ENCODE data around the gene WNT7B.

Gene WNT7B

DNA sequence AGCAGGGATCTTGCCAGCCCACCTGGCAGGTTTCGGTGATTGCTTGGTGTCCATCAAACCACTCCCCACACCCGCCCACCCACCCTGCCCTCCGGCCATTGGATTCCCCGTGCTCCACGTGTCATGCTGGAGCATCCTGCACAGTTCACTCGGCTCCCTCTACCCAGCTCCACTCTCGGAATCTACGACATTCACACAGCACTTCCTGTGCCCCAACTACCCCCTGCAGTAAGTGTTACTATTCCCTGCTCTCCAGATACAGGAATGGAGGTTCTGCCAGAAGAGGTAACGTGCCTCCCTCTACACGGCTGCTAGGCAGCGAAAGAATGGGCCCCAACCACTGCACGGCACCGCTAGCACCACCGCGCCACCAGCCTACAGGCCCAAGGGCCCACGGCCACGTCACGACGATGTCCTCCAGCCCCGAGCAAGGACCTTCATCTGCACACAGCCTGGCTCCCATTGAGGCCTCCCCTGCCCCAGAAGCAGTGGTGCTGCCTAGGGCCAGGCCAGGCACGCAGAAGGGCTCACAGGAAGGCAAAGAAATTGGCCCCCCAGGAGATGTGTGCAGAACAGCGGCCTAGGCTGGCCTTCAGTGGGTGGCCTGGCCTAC is 27.6 kb downstream of the WNT7B start:
- no peak for DNase-seq

GRCh38 chr22:45948081-45948648 is 28.8 kb downstream of the WNT7B start:
- no peak for DNase-seq

GRCh38 chr22:45946805-45947600 is 30.0 kb downstream of the WNT7B start:
- no peak for DNase-seq

DNA sequence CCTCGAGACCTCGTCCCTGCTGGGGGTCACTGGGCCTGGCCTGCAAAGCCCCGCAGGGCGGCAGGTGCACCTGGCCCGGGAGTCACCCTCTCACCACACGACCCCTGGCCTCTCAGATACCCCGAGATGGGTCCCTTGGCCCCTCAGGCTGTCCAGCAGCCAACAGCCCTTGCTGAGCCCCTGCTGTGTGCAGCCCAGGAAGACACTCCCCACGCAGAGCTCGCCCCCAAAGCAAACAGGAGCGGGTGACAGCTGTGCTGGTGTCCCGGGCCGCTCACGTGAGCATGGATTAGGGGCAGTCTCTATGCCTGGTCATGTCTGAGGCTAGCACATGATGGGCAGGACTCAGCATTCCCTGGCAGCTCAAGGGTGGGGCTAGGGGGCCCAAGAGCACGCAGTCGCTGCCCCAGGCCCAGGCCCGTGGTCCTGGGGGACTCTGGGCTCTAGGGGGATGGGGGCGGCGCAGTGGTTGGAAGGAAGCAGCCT is 31.3 kb downstream of the WNT7B start:
- no peak for DNase-seq

DNA sequence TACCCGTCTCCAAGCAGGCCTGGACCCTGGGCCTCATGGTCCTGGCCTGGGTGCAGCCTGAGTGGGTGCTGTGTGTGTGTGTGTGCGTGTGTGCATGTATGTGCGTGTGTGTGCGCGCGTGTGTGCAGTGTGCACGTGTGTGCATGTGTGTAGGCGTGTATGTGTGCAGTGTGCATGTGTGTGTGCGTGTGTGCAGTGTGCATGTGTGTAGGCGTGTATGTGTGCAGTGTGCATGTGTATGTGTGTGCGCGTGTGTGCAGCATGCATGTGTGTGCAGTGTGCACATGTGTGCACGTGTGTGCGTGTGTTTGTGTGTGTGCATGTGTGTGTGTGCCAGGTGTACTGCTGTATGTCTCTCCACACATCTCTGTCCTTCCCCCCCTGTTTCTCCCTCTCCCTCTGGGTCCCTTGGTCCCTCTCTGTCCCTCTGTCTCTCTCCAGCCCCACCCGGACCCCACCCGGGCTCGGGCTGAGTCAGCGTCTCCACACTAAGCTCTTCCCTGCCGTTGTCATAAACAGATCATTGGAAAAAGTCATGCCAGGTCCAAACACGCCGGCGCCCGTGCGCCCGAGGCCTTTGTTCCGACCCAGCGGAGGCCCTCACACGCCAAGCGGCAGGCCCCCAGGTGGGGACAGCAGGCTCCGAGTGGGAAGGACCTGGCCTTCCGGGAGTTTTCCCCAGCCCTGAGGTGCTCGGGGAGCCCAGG is 34.0 kb downstream of the WNT7B start:
- DNase-seq: no peak

DNA sequence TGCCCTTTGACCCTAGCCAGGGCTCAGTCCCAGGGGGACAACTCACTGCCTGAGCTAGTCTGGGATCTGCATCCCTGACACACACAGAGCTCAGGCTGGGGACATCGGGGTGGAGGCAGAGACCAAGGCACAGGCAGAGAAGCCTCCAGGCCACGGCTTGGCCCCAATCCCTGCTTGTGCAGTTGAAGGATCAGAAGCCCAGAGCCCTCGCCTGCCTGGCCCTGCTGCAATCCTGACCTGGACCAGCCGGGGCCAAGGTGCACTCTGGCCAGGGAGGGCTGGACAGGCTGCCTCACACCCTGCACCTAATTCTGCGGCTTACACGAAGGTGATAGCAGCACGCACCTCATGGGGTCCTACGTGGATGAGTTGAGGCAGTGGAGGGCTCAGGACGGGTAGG is 34.6 kb downstream of the WNT7B start:
- DNase-seq: no peak

DNA sequence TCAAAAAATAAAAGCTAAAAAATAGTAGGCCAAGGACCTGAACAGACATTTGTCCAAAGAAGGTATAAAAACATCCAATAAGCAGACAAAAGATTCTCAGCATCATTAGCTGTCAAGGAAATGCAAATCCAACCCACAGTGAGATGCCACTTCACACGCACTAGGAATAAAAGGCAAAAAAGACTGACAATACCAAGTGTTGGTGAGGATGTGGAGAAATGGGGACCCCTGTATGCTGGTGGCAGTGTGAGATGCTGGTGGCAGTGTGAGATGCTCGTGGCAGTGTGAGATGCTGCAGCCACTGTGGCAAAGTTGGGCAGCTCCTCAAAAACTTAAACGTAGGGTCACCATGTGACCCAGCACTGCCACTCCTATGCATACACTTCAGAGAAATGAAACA is 38.0 kb downstream of the WNT7B start:
- no peak for DNase-seq

DNA sequence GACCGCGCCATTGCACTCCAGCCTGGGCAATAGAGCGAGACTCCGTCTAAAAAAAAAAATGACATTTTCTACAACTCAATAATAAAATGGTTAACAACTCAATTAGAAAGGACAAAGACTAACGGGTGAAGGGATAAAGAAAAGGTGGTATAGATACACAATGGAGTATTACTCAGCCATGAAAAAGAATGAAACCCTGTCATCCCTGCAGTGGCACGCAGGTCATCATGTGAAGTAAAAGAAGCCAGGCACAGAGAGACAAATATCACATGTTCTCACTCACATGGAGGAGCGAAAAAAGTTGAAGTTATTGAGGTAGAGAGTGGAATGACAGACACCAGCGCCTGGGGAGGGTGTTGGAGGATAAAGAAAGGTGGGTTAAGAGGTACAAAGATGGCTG is 39.0 kb downstream of the WNT7B start:
- no peak for DNase-seq

- DNase-seq: no peak
These were observed 41.4 kb downstream of the WNT7B start for GRCh38 chr22:45935573-45935972.

DNA sequence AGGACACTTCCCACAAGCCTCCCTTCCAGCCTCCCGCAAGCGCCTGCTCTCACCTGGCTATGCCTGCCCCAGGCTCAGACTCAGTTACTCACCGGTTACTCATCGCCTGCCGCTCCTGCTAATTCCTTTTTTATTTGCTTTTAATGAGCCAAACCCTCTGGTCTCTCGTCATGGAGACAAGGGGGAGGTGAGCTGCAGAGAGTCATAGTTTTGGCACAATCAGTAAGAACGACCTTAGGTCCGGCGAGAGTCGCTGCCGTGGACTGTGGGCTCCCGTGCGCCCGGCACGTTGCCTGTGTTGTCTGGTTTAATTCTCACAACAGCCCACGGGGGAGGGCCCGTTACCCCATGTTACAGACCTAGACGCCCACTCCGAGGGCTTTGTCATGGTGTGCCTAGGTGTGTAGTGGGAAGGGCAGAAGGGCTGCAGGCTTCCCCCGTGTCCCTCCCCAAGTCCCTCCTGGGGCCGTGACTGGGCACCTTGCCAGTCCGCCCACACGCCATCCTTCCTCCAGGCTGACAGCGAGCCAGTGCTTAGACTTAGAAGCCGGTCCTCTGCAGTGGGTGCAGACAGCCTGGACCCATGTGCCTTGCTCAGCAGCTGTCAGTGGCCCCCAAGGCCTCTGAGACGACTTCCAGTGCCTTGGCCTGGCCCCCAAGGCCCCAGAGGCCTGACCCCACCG is 42.2 kb downstream of the WNT7B start:
- DNase-seq: peak; percentile 74

- DNase-seq: no peak
These were observed 42.8 kb downstream of the WNT7B start for GRCh38 chr22:45934168-45934564.

- DNase-seq: no peak
These were observed 43.3 kb downstream of the WNT7B start for GRCh38 chr22:45933506-45934167.

GRCh38 chr22:45932071-45932470 is 44.9 kb downstream of the WNT7B start:
- no peak for DNase-seq

DNA sequence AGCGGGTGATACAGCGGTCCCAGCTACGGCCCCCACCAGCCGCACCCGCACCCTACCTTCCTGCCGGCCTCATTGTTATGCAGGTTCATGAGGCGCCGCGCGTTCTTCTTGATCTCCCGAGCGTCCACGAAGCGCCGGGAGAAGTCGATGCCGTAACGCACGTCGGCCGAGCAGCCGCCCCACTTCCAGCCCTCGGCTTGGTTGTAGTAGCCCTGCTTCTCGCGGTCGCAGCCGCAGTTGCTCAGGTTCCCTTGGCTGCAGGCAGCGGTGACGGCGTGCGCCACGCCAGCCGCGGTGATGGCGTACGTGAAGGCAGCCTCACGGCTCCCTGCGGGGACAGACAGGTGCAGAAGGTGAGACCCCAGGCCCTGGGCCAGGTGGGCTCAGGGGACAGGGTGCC is 45.9 kb downstream of the WNT7B start:
- DNase-seq: no peak

DNA sequence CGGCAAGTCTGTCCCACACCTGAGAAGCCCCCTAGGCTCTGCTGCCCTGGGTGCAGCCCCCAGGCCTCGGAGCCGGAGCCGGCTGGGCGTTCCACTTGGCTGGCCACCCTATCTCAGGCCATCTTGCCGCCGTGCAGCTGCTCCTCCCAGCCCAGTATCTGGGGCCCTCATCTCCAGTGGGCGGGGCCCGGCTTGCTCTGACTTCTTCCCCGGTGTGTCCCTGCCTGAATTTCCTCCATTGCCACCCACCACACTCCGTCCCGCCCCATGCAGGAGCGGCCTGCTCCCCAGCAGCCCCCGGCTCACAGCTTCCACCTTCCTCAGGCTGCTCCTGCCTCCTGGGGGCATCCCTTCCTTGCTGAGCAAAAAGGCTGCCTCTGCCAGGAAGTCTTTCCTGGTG is 46.6 kb downstream of the WNT7B start:
- DNase-seq: no peak

DNA sequence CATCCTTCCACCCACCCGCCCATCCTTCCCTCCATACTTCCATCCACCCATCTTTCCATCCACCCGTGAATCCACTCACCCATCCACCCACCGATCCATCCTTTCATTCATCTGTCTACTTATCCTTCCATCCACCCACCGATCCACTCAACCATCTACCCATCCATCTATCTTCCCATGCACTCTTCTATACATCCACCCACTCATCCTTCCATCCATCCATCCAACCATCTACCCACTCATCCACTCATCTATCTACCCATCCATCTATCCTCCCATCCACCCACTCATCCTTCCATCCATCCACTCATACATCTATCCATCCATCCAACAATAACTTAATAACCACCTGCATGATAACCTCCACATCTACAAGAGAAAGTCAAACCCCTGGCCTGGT is 47.3 kb downstream of the WNT7B start:
- DNase-seq: no peak

DNA sequence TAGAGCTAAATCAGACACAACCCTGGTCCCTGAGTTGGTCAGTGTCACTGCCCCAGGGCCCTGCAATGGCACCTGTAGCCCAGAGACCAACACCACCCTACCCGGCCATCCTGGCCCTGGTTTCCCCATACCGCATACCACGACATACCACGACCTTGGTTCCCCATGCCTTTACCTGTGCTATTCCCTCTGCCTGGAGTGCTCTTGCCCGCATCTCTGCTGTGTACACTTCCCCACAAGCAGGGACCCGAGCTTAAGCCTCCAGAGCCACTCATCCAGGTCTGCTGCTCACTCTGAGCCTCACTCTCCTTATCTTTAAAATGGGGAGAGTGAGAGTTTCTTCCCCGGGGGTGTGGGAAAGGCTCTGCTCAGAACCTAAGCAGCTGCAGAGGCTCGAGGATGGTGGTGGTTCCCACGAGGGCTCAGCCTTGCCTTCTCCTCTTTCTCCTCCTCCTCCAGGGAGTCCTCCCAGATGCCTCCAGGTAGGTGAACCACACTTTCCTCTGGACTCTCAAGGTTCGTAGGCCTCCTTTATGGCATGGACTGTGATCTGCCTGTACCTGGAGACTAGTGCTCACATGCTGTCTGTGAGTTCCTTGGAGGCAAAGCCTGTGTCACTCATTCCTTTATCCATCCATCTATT is 48.1 kb downstream of the WNT7B start:
- DNase-seq: no peak

GRCh38 chr22:45927059-45927458 is 49.9 kb downstream of the WNT7B start:
- DNase-seq: no peak

DNA sequence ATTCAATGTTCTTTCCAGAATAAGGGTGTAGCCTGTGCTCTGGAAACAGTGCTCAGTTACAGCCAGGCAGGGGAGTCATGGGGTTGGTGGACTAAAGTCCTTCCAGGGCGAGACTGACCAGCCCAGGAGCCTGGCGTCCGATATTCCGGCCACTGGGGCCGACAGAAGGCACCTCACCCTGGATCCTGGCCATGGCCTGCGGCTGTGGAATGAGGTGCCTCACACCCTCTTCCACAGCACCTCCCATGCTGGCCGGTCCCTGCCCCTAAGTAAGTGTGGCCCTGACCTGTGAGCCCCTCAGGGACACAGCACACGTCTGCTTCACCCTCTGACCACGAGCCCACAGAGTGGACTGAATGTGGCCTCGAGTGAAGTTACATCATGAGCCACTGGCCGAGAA is 50.5 kb downstream of the WNT7B start:
- no peak for DNase-seq

GRCh38 chr22:45925811-45926351 is 51.1 kb downstream of the WNT7B start:
- DNase-seq: no peak

GRCh38 chr22:45923835-45924234 is 53.1 kb downstream of the WNT7B start:
- DNase-seq: no peak

DNA sequence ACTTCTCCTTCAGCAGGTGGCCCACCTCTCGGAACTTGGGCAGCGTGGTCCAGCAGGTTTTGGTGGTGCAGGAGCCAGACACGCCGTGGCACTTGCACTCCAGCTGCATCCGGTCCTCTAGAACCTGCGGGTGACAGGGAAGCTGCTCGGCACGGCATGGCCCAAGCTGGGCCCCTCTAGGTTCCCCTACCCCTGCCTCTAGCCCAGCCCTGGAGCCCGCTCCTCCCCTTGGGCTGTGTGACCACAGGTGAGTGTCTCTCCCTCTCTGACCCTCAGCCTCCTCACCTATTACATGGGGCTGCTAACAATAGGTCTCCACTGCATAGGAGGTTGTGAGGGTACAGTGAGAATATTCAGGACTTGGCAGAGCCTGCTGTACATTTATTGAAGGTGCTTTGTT is 53.8 kb downstream of the WNT7B start:
- no peak for DNase-seq

Data from islet precursor cell (in vitro differentiated cells).